ENCODE data around the gene FYTTD1. TPM values are rescaled to one million over a fixed set of nuclear protein-coding genes. Genes with fewer than 3 reads are reported as not detected.

FYTTD1 gene
- 31.4 and 51.5 TPM in 2 replicates for total RNA-seq

GRCh38 chr3:197749601-197750395 is at the start of gene FYTTD1:
Gene FYTTD1 (plus strand): TSS chr3:197749883. CDS start chr3:197749972, 89 bp downstream.

GRCh38 chr3:197736491-197737318 is 13.0 kb upstream of the FYTTD1 start, which contains the start of gene RUBCN:
Gene RUBCN (minus strand): TSS chr3:197736904. CDS start chr3:197736719, 185 bp downstream.

GRCh38 chr3:197791113-197791891 is 41.6 kb downstream of the FYTTD1 start, which contains the start of gene LRCH3:
Gene LRCH3 (plus strand): TSS chr3:197791254. CDS start chr3:197791279, 25 bp downstream.

Other genes starting within 250 kb of the FYTTD1 start
- gene BDH1, start 193.9 kb upstream of the FYTTD1 start, total RNA-seq: 0.92 and 0.93 TPM in 2 replicates
- 11.8 and 11.9 TPM in 2 replicates for gene RUBCN, start 13.0 kb upstream of the FYTTD1 start, total RNA-seq
- gene LRCH3, start 41.4 kb downstream of the FYTTD1 start, total RNA-seq: 50.7 and 72.3 TPM in 2 replicates
- gene RPL35A, start 200.3 kb downstream of the FYTTD1 start, total RNA-seq: 538 and 687 TPM in 2 replicates
- 8.3 and 8.5 TPM in 2 replicates for gene LMLN, start 210.3 kb downstream of the FYTTD1 start, total RNA-seq

All from aortic smooth muscle cell (primary cell).